ENCODE results near the gene BIRC6. TPM values are rescaled to one million over a fixed set of nuclear protein-coding genes. Genes with fewer than 3 reads are reported as not detected.

The BIRC6 gene
- total and polyA plus RNA-seq, 2 of the 4 experiments (the other 2 are of a cell fraction): 26.5 to 316 TPM

DNA sequence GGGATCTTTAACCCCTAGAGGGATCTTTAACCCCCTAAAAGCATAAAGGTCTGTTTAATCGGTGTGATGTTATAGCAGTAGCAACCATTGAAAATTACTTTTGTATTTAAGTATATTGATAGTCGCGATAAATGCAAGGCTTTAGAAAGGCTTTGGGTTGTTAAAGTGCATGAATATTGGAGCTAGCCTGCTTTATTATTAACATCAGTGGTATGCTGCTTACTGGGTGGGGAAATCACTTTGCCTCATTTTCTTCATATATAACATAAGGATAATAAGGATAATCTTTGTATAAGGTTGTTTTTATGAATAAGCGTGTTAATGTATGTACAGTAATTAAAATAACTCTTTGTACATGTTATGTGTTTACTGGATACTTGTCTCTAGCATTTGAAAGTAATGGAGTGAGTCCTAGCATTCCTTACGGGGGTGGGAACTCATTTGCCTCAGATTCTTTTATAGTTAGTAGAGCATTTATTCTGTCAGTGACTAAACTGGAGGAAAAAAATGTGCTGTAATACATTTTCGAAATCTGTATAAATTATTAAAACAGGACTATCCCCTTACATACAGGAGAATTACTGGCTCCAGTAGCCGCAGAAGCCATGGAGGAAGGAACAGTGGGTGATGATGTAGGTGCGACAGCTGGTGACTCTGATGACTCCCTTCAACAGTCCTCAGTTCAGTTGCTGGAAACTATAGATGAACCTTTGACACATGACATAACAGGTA lies 122.2 kb downstream of the BIRC6 start:
- ATAC-seq (ENCODE audit: low read depth) (peak; percentile 88), DNase-seq (peak; percentile 69)
- Histone ChIP-seq H3K9ac (ENCODE audit: low read depth, low read length) (no peak overlapping the region), H4K5ac (ENCODE audit: low read depth, low read length) (no peak overlapping the region), H2BK20ac (ENCODE audit: low read depth, low read length) (0 out of 2 replicates have a peak overlapping the region, but pooled peaks have one; percentile 62), H2BK5ac (ENCODE audit: low read depth, low read length, poor library complexity, severe bottlenecking) (peak overlapping the region; percentile 83), H2AK5ac (ENCODE audit: low read depth, low read length) (peak overlapping the region; percentile 70; the same call in 1 of the 2 replicates), H4K20me1 (ENCODE audit: insufficient read depth, low read length) (no peaks in the 10 kb centered on the region), H2AK9ac (replicated peaks; ENCODE audit: low read depth, low read length, poor library complexity) (no peak overlapping the region), H3K27ac (ENCODE audit: insufficient read depth, low read length) (peak overlapping the region; percentile 41; the same call in 1 of the 2 replicates), H3K9me1 (ENCODE audit: insufficient read depth, low read length) (peaks cover 2% of the 10 kb centered on the region; the same call in 1 of the 2 replicates), H3K4me1 (ENCODE audit: control insufficient read depth, insufficient read depth, low read length) (peaks cover 9% of the 10 kb centered on the region), H3K4me2 (ENCODE audit: low read depth, low read length) (peak overlapping the region; percentile 12; the same call in 1 of the 2 replicates), H3K18ac (ENCODE audit: low read depth, low read length) (no peak overlapping the region), H3K79me1 (ENCODE audit: low read depth in 1 of 2, low read length in 2 of 2) (peaks cover 9 to 21% of the 10 kb centered on the region in 2 experiments), H2BK15ac (ENCODE audit: low read depth, low read length) (no peak overlapping the region), H3K14ac (replicated peaks; ENCODE audit: low read depth, low read length) (peak overlapping the region; percentile 83; the same call in 1 of the 2 replicates), H4K91ac (ENCODE audit: insufficient read depth, low read depth, low read length) (no peak overlapping the region), H3K4ac (ENCODE audit: low read depth, low read length) (peak overlapping the region; percentile 84), H3K36me3 (ENCODE audit: control insufficient read depth, insufficient read depth, low read length) (peaks cover 30% of the 10 kb centered on the region), H3K56ac (ENCODE audit: extremely low read depth, insufficient read depth, low read length) (no peak overlapping the region), H3K4me3 (ENCODE audit: insufficient read depth, low read depth, low read length) (no peak overlapping the region), H3K27me3 (ENCODE audit: control insufficient read depth, insufficient read depth, low read length) (no peaks in the 10 kb centered on the region), H2BK120ac (ENCODE audit: low read depth, low read length) (peak overlapping the region; percentile 46; the same call in 1 of the 2 replicates), H3K9me3 (ENCODE audit: control insufficient read depth, insufficient read depth, low read length) (no peaks in the 10 kb centered on the region), H3K23ac (ENCODE audit: low read depth, low read length) (peak overlapping the region; percentile 95; the same call in 1 of the 2 replicates), H4K8ac (ENCODE audit: low read depth in 2 of 2, low read length in 2 of 2) (peak overlapping the region in 1 of 2 experiments; percentile 41; a peak in 2 of 4 replicates), H2AFZ (replicated peaks; ENCODE audit: low read length, poor library complexity) (no peak overlapping the region)
- no TSS peak for BruUV-seq (replicated peaks)
- in situ Hi-C loops (cut with MboI; ENCODE audit: low sequenced_read_pairs) (no loop called here), intact Hi-C loops (cut with micrococcal nuclease) (no loop called here), dilution Hi-C loops (cut with HindIII; ENCODE audit: low sequenced_read_pairs, unreplicated experiment) (no loop called here)
- 100% methylated on average over 1 of the region's 8 CpGs; no CpG with 5 or more reads in 1 of the 2 experiments for WGBS, 2 experiments (ENCODE audit: extremely low coverage in 2 of 2, insufficient read length in 1 of 2)
- ChIA-PET CTCF (no interaction called here), POLR2A (ENCODE audit: unreplicated experiment) (no interaction called here)
- TF ChIP-seq SMC3 (IDR thresholded peaks at IDR 0.05; ENCODE audit: low read depth, low read length): no peak
- no peak for TF ChIP-seq MAFK (IDR thresholded peaks at IDR 0.05; ENCODE audit: low read depth, low read length)
- TF ChIP-seq RFX5 (IDR thresholded peaks at IDR 0.05; ENCODE audit: low read depth, low read length): no peak
- TF ChIP-seq, protein P1, sequence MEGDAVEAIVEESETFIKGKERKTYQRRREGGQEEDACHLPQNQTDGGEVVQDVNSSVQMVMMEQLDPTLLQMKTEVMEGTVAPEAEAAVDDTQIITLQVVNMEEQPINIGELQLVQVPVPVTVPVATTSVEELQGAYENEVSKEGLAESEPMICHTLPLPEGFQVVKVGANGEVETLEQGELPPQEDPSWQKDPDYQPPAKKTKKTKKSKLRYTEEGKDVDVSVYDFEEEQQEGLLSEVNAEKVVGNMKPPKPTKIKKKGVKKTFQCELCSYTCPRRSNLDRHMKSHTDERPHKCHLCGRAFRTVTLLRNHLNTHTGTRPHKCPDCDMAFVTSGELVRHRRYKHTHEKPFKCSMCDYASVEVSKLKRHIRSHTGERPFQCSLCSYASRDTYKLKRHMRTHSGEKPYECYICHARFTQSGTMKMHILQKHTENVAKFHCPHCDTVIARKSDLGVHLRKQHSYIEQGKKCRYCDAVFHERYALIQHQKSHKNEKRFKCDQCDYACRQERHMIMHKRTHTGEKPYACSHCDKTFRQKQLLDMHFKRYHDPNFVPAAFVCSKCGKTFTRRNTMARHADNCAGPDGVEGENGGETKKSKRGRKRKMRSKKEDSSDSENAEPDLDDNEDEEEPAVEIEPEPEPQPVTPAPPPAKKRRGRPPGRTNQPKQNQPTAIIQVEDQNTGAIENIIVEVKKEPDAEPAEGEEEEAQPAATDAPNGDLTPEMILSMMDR (conservative IDR thresholded peaks at IDR 0.05; ENCODE audit: low read depth, low read length): no peak
- TF ChIP-seq, protein P2, sequence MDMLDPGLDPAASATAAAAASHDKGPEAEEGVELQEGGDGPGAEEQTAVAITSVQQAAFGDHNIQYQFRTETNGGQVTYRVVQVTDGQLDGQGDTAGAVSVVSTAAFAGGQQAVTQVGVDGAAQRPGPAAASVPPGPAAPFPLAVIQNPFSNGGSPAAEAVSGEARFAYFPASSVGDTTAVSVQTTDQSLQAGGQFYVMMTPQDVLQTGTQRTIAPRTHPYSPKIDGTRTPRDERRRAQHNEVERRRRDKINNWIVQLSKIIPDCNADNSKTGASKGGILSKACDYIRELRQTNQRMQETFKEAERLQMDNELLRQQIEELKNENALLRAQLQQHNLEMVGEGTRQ (IDR thresholded peaks at IDR 0.05; ENCODE audit: low read depth, low read length): no peak
- no peak for TF ChIP-seq MAZ (IDR thresholded peaks at IDR 0.05; ENCODE audit: borderline replicate concordance, low read depth, low read length)
- no peak for TF ChIP-seq POLR2A (IDR thresholded peaks at IDR 0.05; ENCODE audit: low read depth, low read length)
- TF ChIP-seq CHD1 (IDR thresholded peaks at IDR 0.05; ENCODE audit: low read depth, low read length): no peak
- no peak for TF ChIP-seq RAD21 (IDR thresholded peaks at IDR 0.05; ENCODE audit: low read length)
- TF ChIP-seq, protein P3, sequence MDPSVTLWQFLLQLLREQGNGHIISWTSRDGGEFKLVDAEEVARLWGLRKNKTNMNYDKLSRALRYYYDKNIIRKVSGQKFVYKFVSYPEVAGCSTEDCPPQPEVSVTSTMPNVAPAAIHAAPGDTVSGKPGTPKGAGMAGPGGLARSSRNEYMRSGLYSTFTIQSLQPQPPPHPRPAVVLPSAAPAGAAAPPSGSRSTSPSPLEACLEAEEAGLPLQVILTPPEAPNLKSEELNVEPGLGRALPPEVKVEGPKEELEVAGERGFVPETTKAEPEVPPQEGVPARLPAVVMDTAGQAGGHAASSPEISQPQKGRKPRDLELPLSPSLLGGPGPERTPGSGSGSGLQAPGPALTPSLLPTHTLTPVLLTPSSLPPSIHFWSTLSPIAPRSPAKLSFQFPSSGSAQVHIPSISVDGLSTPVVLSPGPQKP (IDR thresholded peaks at IDR 0.05; ENCODE audit: borderline replicate concordance, low read depth, low read length): no peak
- TF ChIP-seq RCOR1 (IDR thresholded peaks at IDR 0.05; ENCODE audit: insufficient replicate concordance, low read length): no peak
- TF ChIP-seq FOS (IDR thresholded peaks at IDR 0.05; ENCODE audit: low read depth, low read length): no peak
- no peak for TF ChIP-seq CEBPB (IDR thresholded peaks at IDR 0.05; ENCODE audit: low read depth, low read length)
- TF ChIP-seq BHLHE40 (IDR thresholded peaks at IDR 0.05; ENCODE audit: low read depth, low read length): no peak
- TF ChIP-seq NFE2L2 (IDR thresholded peaks at IDR 0.05; ENCODE audit: low read depth, low read length): no peak
